Measurements from ENCODE around the gene SMARCD1.

SMARCD1 gene

DNA sequence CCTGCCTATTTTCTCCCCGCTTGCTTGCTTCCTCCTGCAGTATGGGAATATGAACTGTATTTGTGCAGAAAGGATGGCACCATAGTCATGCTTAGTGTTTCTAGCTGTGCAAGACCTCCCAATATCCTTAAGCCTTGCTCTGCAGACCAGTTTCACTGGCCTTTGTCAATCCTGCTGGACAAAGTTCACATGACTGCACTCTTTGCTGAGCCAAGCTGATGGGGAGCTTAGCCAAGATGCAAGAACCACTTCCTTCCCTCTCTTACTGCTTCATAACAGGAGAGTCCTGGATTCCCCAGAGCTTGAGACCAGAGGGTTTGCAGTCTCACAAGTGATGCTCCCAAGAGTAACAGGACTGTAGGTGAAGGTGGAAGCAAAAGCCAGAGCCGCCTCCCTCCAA, 24.0 kb upstream of the SMARCD1 start:
- Histone ChIP-seq H3K79me2 (ENCODE audit: low read length) (no peaks in the 10 kb centered on the region), H3K9ac (ENCODE audit: low read length) (no peak overlapping the region), H3K4me3 (ENCODE audit: low read length) (no peak overlapping the region), H3K36me3 (replicated peaks; ENCODE audit: low read depth, low read length) (no peaks in the 10 kb centered on the region), H3K27ac (ENCODE audit: low read length) (no peak overlapping the region), H4K20me1 (ENCODE audit: insufficient read depth, low read length) (no peaks in the 10 kb centered on the region), H3K9me3 (ENCODE audit: insufficient read depth, low read length) (no peaks in the 10 kb centered on the region), H3K27me3 (ENCODE audit: low read depth, low read length) (no peaks in the 10 kb centered on the region), H3K4me2 (ENCODE audit: low read length) (no peak overlapping the region), H2AFZ (ENCODE audit: low read depth, low read length) (no peak overlapping the region), H3K4me1 (ENCODE audit: low read length) (peaks cover 14% of the 10 kb centered on the region)
- TF ChIP-seq, protein P1, sequence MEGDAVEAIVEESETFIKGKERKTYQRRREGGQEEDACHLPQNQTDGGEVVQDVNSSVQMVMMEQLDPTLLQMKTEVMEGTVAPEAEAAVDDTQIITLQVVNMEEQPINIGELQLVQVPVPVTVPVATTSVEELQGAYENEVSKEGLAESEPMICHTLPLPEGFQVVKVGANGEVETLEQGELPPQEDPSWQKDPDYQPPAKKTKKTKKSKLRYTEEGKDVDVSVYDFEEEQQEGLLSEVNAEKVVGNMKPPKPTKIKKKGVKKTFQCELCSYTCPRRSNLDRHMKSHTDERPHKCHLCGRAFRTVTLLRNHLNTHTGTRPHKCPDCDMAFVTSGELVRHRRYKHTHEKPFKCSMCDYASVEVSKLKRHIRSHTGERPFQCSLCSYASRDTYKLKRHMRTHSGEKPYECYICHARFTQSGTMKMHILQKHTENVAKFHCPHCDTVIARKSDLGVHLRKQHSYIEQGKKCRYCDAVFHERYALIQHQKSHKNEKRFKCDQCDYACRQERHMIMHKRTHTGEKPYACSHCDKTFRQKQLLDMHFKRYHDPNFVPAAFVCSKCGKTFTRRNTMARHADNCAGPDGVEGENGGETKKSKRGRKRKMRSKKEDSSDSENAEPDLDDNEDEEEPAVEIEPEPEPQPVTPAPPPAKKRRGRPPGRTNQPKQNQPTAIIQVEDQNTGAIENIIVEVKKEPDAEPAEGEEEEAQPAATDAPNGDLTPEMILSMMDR (IDR thresholded peaks at IDR 0.05; ENCODE audit: low read depth, low read length) = no peak
- TF ChIP-seq EZH2phosphoT487 (IDR thresholded peaks at IDR 0.05; ENCODE audit: low read depth) = no peak

GRCh38 chr12:50061946-50062686, 23.0 kb upstream of the SMARCD1 start:
- Histone ChIP-seq H3K4me1 (ENCODE audit: low read length) (0 out of 2 replicates have a peak, but pooled peaks cover 12% of the 10 kb centered on the region), H2AFZ (ENCODE audit: low read depth, low read length) (no peak overlapping the region), H3K36me3 (replicated peaks; ENCODE audit: low read depth, low read length) (no peaks in the 10 kb centered on the region), H3K9ac (ENCODE audit: low read length) (no peak overlapping the region), H3K4me2 (ENCODE audit: low read length) (no peak overlapping the region), H3K27ac (ENCODE audit: low read length) (no peak overlapping the region), H3K79me2 (ENCODE audit: low read length) (no peaks in the 10 kb centered on the region), H3K27me3 (ENCODE audit: low read depth, low read length) (no peaks in the 10 kb centered on the region), H3K9me3 (ENCODE audit: insufficient read depth, low read length) (no peaks in the 10 kb centered on the region), H3K4me3 (ENCODE audit: low read length) (no peak overlapping the region), H4K20me1 (ENCODE audit: insufficient read depth, low read length) (no peaks in the 10 kb centered on the region)
- TF ChIP-seq, protein P1 (IDR thresholded peaks at IDR 0.05; ENCODE audit: low read depth, low read length) = no peak
- TF ChIP-seq EZH2phosphoT487 (IDR thresholded peaks at IDR 0.05; ENCODE audit: low read depth) = no peak

DNA sequence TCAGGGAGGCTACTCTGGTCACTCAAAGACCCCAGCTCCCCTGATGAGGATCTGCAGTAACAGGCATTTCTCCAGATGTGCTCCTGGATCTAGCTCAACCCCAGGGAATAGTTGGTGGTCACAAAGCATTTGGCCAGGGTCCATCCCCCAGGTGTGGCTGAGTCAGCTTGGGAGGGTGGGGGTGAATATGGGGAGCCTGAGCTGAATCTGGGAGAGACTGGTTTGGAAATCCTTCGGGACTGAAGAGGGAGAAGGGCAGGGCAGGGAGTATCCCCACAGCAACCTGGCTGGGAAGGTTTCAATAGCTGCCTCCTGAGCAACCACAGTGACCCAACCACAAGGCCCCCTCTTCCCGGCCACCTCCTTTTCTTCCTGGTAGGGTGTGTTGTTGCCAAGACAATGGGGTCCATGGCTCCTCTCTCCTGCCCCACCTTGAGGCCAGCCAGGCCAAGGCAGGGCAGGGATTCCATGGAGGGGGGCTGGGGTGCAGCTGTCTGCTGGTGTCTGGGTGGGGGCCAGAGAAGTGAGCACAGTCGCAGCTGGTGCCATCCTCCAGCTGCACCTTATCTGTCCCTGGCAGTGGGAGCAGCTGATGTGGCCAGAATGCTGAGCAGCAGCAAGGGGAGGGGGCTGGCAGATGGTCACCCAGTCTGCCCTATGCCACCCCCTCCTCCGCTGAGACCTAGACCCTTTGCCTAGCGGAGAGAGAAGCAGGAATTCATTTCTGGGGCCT, 22.2 kb upstream of the SMARCD1 start:
- no peaks in the 10 kb centered on the region for H3K36me3 ChIP-seq (replicated peaks; ENCODE audit: low read depth, low read length)
- H3K9ac ChIP-seq (ENCODE audit: low read length) = no peak overlapping the region
- no peak overlapping the region for H3K4me2 ChIP-seq (ENCODE audit: low read length)
- 0 out of 2 replicates have a peak, but pooled peaks cover 12% of the 10 kb centered on the region for H3K4me1 ChIP-seq (ENCODE audit: low read length)
- no peaks in the 10 kb centered on the region for H3K79me2 ChIP-seq (ENCODE audit: low read length)
- H4K20me1 ChIP-seq (ENCODE audit: insufficient read depth, low read length) = no peaks in the 10 kb centered on the region
- TF ChIP-seq, protein P1 (IDR thresholded peaks at IDR 0.05; ENCODE audit: low read depth, low read length) = no peak
- no peak for TF ChIP-seq EZH2phosphoT487 (IDR thresholded peaks at IDR 0.05; ENCODE audit: low read depth)
- H2AFZ ChIP-seq (ENCODE audit: low read depth, low read length) = no peak overlapping the region
- no peak overlapping the region for H3K4me3 ChIP-seq (ENCODE audit: low read length)
- H3K9me3 ChIP-seq (ENCODE audit: insufficient read depth, low read length) = no peaks in the 10 kb centered on the region
- H3K27ac ChIP-seq (ENCODE audit: low read length) = no peak overlapping the region
- no peaks in the 10 kb centered on the region for H3K27me3 ChIP-seq (ENCODE audit: low read depth, low read length)

- no peak overlapping the region for H3K27ac ChIP-seq (ENCODE audit: low read length)
These were observed 19.3 kb upstream of the SMARCD1 start for GRCh38 chr12:50065726-50066310.

More at GRCh38 chr12:50065726-50066310, 19.3 kb upstream of the SMARCD1 start:
- Histone ChIP-seq H3K27me3 (ENCODE audit: low read depth, low read length) (no peaks in the 10 kb centered on the region), H3K9me3 (ENCODE audit: insufficient read depth, low read length) (no peaks in the 10 kb centered on the region), H3K36me3 (replicated peaks; ENCODE audit: low read depth, low read length) (no peaks in the 10 kb centered on the region), H3K4me3 (ENCODE audit: low read length) (no peak overlapping the region), H3K79me2 (ENCODE audit: low read length) (no peaks in the 10 kb centered on the region), H3K9ac (ENCODE audit: low read length) (no peak overlapping the region), H4K20me1 (ENCODE audit: insufficient read depth, low read length) (no peaks in the 10 kb centered on the region), H3K4me2 (ENCODE audit: low read length) (no peak overlapping the region), H3K4me1 (ENCODE audit: low read length) (0 out of 2 replicates have a peak, but pooled peaks cover 12% of the 10 kb centered on the region), H2AFZ (ENCODE audit: low read depth, low read length) (no peak overlapping the region)
- no peak for TF ChIP-seq EZH2phosphoT487 (IDR thresholded peaks at IDR 0.05; ENCODE audit: low read depth)
- TF ChIP-seq, protein P1 (IDR thresholded peaks at IDR 0.05; ENCODE audit: low read depth, low read length) = no peak

All from OCI-LY3 (cell line).